HL-60/S4 treated with retinoic acid at 250 ng/mL for 4 days and 3 days (cell line): ENCODE measurements around the gene MFSD1.

ENCODE experiments used
- in situ Hi-C: fragments of 300-500 bp; cut with MboI; formaldehyde crosslinking; loops from 2 replicates; pipeline ENCODE4 v1.7.0; 2022; ENCODE audit warnings: low sequenced_read_pairs

MFSD1 gene

DNA sequence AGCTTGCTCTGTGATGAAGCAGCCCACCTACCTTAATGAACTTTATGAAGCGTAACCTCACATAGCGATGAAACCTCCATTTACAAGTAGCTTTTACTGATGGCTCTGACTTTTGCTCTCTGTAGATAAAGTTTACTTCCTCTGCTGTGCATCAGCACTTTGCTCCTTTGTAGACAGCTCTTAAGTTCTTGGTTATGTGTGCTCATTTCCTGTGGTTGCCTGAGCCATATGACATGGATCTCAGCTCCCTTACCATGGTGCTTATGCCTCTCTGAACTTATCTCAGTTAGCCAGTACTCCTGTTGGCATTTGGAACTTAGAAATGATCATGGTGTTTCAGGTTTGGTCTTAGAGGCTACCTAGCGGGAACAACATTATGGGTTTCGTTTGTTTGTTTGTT is 7.8 kb downstream of the MFSD1 start:
- in situ Hi-C loops: no loop called here

DNA sequence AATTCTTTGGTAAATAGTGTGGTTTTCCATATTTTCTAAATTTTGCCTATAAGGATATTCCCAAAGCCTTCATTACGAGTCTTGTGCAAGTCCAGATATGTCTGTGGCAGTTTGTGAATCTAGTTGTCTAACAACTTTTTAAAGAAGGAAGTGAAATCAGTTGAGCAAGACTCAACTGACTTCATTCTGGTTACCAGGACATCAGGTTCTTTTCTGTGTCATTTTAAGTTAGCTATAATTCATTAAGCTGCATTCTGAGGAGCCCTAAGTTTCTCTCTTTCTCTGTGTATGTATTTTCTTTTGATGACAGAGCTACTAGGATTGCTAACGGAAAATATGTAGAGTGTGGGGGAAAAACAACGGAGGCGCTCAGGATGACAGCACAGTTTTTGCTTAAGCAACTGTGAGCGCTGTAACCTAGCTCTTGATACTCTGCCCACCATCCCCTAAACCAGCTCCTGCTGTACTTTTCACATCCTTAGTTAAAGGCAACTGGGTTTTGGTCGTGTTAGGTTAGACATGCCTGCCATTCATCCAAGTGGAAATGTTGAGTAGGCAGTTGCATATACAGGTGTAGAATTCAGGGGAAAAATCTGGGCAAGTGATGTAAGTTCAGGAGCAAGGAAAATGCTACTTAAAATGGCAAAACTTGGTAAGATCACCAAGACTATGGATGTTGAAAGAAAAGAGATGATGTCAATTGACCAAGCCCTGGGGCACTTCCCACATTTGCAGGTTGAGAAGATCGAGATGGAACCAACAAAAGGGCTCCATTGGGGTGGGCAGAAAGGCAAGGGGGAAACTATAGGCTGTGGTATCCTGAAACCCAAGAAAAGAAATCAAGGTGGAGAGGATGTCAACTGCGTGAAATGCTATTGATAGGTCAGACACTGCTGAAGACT is 9.2 kb downstream of the MFSD1 start:
- in situ Hi-C loops: no loop called here

DNA sequence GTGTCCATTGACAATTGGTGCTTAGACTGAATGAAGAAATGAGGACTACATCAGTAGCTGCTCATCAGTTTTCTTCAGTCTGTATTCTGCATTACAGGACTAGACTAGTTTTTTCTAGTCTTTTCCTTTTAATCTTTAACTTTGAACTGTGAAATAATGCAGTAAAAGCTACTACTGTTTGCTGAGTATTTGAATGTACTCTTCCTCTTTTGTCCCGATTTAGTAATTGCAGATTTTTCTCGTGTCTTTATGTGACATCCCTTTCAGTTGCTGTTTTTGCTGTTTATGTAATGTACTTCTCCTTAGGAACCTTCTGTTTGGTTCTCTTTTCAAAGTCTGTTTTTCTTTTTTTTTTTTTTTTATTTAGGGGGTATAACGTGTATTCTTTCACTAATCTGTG is 17.4 kb downstream of the MFSD1 start:
- in situ Hi-C loops: no loop called here

DNA sequence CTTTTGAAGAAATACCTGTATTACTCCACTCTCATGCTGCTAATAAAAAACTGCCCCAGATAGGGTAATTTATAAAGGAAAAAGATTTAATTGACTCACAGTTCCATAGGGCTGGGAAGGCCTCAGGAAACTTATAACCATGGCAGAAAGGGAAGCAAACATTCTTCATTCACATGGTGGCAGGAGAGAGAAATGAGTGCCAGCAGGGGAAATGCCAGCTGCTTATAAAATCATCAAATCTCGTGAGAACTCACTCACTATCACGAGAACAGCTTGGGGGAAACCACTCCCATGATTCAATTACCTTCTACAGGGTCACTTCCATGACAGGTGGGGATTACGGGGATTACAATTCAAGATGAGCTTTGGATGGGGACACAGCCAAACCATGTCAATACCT is 18.7 kb downstream of the MFSD1 start:
- in situ Hi-C loops: no loop called here

DNA sequence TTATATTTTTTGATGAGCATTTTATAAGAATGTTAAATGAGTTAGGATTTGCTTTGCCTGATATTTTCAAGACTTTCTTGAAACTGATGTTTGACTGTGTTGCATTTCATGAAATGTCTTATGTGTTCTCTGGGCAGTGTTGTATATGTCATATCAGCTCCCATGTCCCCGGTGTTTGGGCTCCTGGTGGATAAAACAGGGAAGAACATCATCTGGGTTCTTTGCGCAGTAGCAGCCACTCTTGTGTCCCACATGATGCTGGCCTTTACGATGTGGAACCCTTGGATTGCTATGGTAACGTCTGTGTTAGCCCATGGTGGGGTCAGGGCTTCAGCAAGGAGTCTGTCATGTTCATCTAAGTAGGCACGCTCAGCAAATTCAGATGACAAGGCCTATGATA is 20.0 kb downstream of the MFSD1 start:
- in situ Hi-C loops: no loop called here

DNA sequence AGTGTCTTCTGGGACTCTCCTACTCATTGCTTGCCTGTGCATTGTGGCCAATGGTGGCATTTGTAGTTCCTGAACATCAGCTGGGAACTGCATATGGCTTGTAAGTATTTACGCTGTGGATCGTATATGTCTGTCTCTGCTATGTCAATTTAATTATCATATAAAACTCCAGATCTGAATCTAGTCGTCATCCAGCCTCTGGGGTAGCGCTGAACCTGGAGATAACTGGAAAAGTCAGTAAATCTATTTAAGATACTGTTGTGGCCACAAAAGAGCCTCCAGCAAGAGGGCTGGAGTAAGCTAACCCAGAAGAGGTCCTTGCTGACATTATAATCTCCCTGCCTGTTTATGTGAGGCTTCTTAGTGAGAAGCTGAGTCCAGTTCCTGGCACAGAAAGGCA is 21.6 kb downstream of the MFSD1 start:
- in situ Hi-C loops: no loop called here

DNA sequence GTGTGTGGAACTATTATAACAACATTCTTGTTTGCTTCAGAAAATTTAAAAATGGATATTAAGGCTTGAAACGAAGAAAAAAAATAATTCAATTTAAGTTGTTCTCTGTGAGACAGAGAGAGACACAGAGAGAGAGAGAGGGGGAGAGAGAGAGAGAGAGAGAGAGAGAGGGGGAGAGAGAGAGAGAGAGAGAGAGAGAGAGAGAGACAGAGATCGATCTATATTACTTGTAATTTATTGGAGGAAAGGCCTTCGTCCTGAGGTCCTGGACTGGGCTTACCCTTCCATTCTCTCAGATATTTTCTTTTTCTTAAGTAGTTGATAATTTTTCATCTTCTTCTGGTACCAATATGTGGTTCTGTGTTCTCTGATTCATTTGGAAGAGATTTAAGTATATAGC is 25.9 kb downstream of the MFSD1 start:
- in situ Hi-C loops: no loop called here

DNA sequence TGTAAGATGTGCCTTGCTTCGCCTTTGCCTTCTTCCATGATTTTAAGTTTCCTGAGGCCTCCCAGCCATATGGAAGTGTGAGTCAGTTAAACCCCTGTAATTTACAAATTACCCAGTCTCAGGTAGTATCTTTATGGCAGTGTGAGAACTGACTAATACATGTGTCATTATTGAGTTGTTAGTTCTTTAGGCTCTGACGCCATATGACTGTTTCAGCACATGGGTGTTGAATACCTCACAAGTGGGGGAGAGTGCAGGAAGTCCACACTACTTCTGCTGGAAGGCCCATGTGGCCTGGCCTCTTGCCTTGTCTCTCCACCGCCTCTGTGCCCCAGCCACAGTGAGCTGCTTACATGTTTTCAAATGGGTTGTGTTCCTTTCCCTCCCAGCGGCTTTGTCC is 28.5 kb downstream of the MFSD1 start:
- in situ Hi-C loops: no loop called here

DNA sequence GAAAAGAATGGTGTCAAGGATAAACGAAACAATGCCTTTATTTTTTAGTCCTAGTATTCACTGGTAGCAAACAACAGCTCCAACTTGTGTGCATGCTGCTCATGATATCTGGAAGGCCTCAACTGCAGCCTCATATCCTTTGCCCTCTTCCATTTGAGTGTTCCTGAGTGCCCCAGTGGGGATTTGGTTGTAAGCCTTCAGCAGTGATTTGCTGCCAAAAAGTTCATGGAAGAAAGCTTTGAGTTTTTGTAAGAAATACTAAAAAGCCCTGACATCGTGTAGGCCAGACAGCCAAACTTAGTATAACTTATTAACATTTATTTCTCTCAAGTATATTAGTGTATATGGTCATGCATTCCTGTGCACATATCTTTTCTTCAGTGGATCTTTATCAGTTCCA is 30.0 kb downstream of the MFSD1 start:
- in situ Hi-C loops: no loop called here

DNA sequence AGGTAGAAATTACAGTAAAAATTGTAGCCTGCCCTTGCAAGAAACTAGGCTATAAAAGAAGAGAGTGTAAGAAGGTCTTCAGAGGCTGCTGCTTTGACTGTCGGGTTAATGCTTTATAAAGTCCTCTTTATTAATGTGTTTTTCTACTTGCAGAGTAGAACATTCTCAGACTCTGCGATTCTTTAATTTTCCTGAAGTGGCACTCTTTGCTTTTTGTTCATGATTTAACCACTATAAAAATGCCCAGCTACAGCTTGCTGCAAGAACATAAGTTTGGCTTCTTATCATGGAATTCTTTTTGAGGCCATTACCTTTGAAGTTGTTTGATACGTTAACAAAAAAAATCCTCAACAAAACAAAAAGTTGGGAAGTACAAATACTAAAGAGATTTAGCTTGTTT is 33.8 kb downstream of the MFSD1 start:
- in situ Hi-C loops: no loop called here

DNA sequence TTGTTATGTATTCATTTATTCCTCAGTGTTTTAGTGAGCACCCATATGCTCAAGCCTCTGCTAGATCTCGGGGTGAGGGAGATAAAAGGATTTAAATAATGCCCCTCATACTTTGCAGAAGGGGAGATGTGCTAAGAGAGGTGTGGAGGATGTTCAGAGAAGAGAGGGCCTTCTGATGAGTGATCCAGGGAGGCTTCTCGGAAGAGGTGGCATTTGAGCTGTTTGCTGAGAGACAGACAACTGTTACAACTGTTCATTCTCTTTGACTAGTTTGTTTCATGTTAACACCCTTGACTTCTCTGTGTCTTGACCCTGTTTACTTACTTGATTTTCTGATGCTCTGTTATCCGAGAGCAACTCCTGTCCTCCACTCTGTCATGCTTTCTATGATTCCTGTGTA is 34.5 kb downstream of the MFSD1 start:
- in situ Hi-C loops: no loop called here

DNA sequence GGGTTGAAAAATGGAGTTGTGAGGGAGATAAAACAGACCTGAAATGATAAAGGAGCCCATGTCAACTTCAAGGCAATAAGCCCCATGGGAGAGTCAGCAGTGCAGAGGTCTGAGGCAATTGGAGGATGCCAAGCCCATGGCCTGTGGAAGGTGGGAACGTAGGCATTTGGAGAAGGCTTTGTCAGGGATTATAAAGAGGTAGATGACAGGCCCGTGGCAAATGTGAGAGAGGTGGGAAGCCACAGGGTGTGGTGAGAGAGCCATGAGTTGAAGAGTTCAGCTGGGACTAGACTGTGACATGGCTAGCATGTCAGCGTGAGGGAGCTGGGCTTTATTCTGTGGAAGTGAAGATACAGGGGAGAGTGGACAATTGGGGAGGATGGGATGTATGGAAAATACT is 35.4 kb downstream of the MFSD1 start:
- in situ Hi-C loops: no loop called here

DNA sequence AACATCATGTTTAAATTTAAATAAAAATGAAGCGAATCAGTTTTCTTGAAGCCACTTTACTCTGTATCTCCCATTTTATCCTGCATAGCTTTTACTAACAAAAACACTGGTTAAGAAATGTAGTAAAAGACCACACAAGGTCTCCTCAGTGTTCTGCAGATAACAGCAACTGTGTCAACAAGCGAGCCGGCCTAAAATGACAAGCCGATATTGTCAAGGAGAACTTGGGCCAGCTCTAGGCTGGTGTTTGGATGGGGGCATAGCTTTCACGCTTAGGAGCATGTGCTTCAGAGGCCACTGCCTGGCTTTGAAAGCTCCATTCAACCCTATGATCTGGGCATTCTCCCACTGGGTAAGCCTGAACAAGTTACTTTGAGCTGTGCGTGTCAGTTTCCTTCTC is 38.1 kb downstream of the MFSD1 start:
- in situ Hi-C loops: no loop called here

DNA sequence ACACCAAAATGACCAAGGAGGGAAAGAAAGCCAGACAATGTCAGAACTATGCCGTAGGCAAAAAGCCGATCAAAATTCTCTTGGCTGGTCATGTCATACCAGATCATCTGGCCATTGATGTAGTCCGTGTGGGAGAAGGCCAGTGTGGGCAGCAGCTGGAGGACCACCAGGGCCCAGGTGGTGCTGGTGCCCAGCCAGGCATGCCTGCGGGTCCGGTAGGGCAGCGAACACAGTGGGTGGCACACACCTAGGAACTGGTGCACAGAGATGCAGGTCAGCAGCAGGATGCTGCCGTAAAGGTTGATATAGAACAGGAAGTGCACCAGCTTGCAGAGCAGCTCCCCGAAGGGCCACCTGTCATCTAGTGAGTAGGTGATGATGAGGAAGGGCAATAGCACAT is 39.5 kb downstream of the MFSD1 start:
- in situ Hi-C loops: no loop called here

DNA sequence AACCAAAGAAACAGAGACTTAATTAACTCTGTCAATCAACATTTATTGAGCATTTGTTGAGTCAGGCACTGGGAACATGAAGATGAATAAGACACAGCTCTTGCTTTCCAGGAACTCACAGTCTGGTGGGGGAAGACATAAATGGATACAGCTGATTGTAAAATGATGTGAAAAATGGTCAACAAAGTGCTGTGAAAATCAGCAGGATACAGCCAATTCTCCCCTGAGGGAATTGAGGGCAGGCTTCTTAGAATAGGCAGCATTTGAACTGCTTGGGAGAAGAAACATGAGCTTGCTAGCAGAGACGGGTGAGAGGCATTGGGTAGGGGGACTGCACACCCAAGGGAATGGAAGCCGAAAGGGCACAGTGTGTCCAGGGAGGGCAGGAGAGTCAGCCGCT is 41.1 kb downstream of the MFSD1 start:
- in situ Hi-C loops: no loop called here

DNA sequence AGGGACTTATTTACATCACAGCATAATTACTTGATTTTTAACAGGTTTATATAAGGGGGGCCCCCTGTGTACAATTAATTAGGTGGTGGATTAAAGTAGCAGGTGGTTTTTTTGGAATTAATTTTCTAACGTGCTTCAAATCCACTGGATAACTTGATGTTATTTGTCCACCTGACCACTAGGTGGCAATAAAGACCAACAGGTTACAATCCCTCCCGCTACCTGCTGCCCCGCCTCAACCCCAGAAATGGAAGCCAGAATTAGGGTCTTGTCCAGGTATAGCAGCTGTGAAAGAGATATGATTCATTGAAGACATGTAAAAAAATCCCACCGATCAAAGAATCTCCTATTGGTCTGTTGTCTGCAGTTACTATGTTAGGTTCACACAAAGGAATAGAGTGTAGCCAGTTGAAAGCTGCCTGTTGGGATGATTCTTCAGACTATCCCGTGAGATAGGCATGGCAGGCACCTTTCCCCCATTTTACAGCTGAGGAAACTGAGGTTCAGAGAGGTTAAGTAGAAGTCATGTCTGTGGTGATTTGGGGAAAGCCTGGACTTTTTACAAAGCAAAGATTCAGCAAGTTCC is 44.0 kb downstream of the MFSD1 start:
- in situ Hi-C loops: no loop called here

DNA sequence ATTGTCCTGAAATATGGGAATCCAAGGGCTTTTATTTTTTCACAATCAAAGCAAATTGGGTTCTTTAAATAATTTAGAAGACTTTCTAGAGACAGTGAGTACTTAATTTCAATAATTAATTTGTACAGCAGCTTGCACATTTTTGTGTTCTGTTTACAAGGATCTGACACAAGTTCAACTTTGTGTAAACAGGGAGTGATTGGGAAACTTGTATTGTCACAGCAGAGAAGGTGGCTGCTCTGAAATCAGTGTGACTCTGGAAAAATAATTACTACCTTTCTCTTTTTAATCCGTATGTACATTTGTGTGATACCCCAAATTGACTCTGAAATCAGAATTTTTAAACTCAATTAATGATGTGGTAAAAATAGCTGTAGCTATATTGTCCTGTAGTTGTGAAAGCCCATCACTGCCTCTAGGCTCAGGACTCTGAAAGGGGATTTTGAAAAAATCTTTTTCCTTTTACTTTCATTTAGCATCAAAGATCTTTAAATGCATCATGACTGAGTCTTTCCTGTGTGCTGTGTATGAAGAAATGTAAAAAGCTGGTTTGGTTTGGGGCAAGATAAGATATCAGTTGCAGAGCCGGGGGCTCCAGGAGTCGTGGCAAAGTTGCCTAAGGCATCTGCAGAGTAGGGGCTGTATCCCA is 45.1 kb downstream of the MFSD1 start:
- in situ Hi-C loops: no loop called here

DNA sequence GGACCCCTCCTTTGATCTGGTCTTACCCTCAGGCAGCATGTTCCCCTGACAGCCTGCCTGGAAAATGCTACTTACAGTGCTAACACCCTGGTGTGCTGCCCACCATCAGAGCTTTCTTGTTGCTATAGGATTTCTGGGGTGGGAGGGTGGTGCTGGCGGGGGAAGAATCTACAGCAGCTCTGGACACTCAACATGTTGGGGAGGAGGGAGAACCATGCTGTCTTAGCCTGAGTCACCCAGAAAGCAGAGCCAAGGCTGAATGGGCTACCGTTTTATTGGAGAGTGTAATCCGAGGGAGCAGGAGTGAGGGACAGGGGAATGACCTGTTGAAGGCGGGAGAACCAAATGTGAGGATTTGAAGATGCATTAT is 45.6 kb downstream of the MFSD1 start:
- in situ Hi-C loops: no loop called here

DNA sequence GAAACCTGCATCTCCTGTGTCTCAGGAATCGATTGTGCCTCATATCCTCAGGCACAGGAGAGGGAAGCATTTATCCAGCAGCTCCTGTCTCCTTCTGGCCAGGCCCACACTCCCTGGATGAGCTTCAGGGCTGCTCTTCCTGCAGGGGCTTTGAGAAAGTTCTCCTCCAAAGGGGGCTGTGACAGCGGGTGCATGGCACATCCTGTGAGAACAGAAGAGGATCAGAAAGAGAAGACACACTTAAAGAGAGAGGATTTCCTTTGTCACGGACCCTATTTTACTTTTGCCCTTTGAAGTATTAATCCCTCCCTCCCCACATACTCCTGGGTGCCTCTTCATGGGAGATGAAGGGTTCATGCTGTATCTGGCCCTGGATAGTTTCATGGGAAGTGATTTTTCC is 46.0 kb downstream of the MFSD1 start:
- in situ Hi-C loops: no loop called here

DNA sequence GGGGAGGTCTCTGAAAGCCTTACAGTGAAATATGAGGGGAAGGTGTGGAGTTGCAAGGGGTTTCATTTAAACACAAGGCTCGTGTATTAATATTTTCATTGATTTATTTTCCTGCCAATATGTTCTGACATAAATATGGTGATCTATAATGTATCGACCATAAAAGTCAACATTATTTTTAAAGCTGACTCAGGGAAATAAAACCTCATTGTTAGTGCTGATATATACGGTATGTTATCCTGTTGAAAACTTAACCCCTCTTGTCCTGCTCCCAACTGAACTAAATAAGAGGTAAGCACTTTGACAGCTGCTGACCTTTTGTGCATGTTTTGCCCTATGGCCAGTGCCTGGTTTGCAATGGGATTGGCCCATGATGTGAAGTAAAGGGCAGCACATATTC is 47.9 kb downstream of the MFSD1 start:
- in situ Hi-C loops: no loop called here

DNA sequence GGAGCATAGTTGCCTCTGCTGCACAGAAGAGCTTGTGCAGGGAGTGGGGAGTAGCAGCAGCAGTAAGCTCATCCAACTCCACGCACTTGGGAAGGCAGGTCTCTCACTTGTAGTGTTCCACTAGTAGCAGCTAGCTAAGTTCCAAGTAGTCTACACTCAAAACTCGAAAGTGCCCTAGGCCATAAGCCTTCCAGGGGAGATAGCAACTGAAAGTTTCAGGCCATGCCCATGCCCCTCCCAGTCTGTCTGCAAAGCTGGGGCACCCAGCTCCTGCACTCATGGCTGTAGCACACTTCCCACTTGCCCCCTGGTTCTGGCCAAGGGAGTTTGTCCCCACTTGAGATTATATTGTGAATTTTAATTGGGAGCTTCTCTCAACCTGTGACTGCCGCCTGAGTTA is 57.5 kb downstream of the MFSD1 start:
- in situ Hi-C loops: no loop called here

DNA sequence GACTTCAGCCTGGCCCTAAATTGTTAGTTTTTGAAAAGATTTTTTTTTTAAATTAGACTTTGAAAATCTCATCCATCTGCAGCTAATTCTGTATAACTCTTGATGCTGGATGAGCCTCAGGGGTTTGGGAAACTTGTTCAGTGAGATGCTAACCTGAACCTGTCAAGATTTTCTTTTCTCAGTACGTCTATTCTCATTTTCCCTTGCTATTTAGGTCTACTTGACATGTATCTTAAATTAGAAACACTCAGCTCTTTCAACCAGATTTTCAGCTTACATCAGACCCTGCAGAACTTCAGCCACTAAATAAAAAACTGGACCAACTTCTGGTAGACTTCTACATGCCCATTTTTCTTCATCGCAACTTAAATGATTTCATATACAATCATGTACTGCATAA is 61.4 kb downstream of the MFSD1 start:
- in situ Hi-C loops: no loop called here
